B cell (primary cell): Measurements from ENCODE around the gene SLC39A8.

Experiments used
- CTCF ChIP-seq: fragments of 200-600 bp; IDR thresholded peaks from one replicate; pipeline ENCODE4 v1.8.0; 2022; ENCODE audit warnings: antibody characterized with exemption, mild to moderate bottlenecking
- EZH2 ChIP-seq: IDR thresholded peaks from 2 replicates; pipeline ENCODE4 v1.6.1; 2012; ENCODE audit warnings: borderline replicate concordance, low read depth, mild to moderate bottlenecking, moderate library complexity, low read length; ENCODE audit not compliant: insufficient read depth, poor library complexity, severe bottlenecking

DNA sequence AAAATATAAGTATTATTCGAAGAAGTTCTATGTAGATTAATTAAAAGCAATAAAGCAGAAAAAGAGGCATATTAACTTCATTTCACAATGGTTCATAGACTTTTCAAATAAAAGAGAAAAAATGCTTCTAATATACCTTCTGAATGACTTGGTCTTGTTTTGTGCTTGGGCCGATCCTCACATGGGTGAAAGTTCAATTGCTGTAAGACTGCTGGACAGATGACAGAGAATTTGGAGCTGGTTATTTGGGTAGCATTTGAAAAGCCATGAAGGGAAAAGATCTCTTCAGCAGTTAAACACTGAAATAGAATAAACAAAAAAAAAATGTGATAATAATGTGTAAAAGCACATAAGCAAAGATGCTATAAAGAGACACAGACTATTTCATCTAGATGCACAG, 29.8 kb downstream of the SLC39A8 start:
- TF ChIP-seq CTCF = no peak
- no peak for TF ChIP-seq EZH2
